HepG2 (cell line): ENCODE results near the gene PLEKHN1. TPM values are rescaled to one million over a fixed set of nuclear protein-coding genes. Genes with fewer than 3 reads are reported as not detected.

Source experiments
- ATM ChIP-seq: fragments of 450-650 bp; IDR thresholded peaks from 2 replicates; pipeline ENCODE4 v1.7.1; 2017; ENCODE audit warnings: mild to moderate bottlenecking, borderline replicate concordance
- EHMT2 ChIP-seq: fragments of 200-600 bp; sonication (generic); IDR thresholded peaks from 2 replicates; pipeline ENCODE4 v1.7.0; 2017; ENCODE audit warnings: antibody characterized with exemption, low read depth, low read length, borderline replicate concordance
- FOSL1 ChIP-seq: sonication (generic); formaldehyde crosslinking; IDR thresholded peaks from 2 replicates; pipeline ENCODE4 v1.9.0; 2021; ENCODE audit warnings: missing genetic modification reagents, borderline replicate concordance
- KAT2B ChIP-seq: fragments of 150-350 bp; IDR thresholded peaks from 2 replicates; pipeline ENCODE4 v1.6.1; 2014; ENCODE audit warnings: low read depth, low read length, borderline replicate concordance
- KAT7 ChIP-seq: IDR thresholded peaks from 2 replicates; pipeline ENCODE4 v1.6.1; 2018; ENCODE audit warnings: borderline replicate concordance, missing compliant biosample characterization
- MYC ChIP-seq: sonication (generic); formaldehyde crosslinking; IDR thresholded peaks from 2 replicates; pipeline ENCODE4 v1.9.0; 2021; ENCODE audit warnings: missing genetic modification reagents, borderline replicate concordance
- NR2F2 ChIP-seq: IDR thresholded peaks from 2 replicates; pipeline ENCODE4 v1.6.1; 2012; ENCODE audit warnings: low read depth, inconsistent platforms, borderline replicate concordance
- PBX3 ChIP-seq: sonication (generic); formaldehyde crosslinking; IDR thresholded peaks from 2 replicates; pipeline ENCODE4 v1.8.1; 2023; ENCODE audit warnings: missing genetic modification reagents, inconsistent platforms, borderline replicate concordance
- SIN3A ChIP-seq: IDR thresholded peaks from 2 replicates; pipeline ENCODE4 v1.6.1; 2011; ENCODE audit warnings: low read depth, mild to moderate bottlenecking, control low read depth, low read length, borderline replicate concordance
- SIX1 ChIP-seq: sonication (generic); formaldehyde crosslinking; IDR thresholded peaks from 2 replicates; pipeline ENCODE4 v1.4.0; 2020; ENCODE audit warnings: missing genetic modification reagents, borderline replicate concordance
- SMC3 ChIP-seq: IDR thresholded peaks from 2 replicates; pipeline ENCODE4 v1.6.1; 2011; ENCODE audit warnings: low read length, improper control_type of control experiment
- SRSF9 ChIP-seq: fragments of 200-400 bp; formaldehyde crosslinking; IDR thresholded peaks from 2 replicates; pipeline ENCODE4 v1.6.1; 2018; ENCODE audit warnings: borderline replicate concordance, mild to moderate bottlenecking, low read depth, low read length; ENCODE audit not compliant: insufficient read depth, poor library complexity, severe bottlenecking
- TRIM24 ChIP-seq: sonication (generic); formaldehyde crosslinking; IDR thresholded peaks from 2 replicates; pipeline ENCODE4 v1.8.0; 2022; ENCODE audit warnings: mild to moderate bottlenecking, missing genetic modification reagents
- U2AF2 ChIP-seq: fragments of 200-400 bp; formaldehyde crosslinking; IDR thresholded peaks from 2 replicates; pipeline ENCODE4 v1.6.1; 2017; ENCODE audit warnings: low read depth, mild to moderate bottlenecking, low read length
- ZBTB38 ChIP-seq: sonication (generic); formaldehyde crosslinking; IDR thresholded peaks from 2 replicates; pipeline ENCODE4 v1.5.1; 2020; ENCODE audit warnings: mild to moderate bottlenecking, missing genetic modification reagents
- ZFP36 ChIP-seq: fragments of 150-350 bp; IDR thresholded peaks from 2 replicates; pipeline ENCODE4 v1.6.1; 2018; ENCODE audit warnings: borderline replicate concordance, low read length, low read depth; ENCODE audit not compliant: partially characterized antibody
- ZNF121 ChIP-seq: sonication (generic); formaldehyde crosslinking; IDR thresholded peaks from 2 replicates; pipeline ENCODE4 v1.5.0; 2020; ENCODE audit warnings: mild to moderate bottlenecking, missing genetic modification reagents
- ZNF33A ChIP-seq: sonication (generic); formaldehyde crosslinking; IDR thresholded peaks from 2 replicates; pipeline ENCODE4 v1.5.1; 2020; ENCODE audit warnings: missing genetic modification reagents, mild to moderate bottlenecking, moderate library complexity, borderline replicate concordance
- ZNF557 ChIP-seq: sonication (generic); formaldehyde crosslinking; IDR thresholded peaks from 2 replicates; pipeline ENCODE4 v1.4.0; 2020; ENCODE audit warnings: missing genetic modification reagents
- ZNF773 ChIP-seq: sonication (generic); formaldehyde crosslinking; IDR thresholded peaks from 2 replicates; pipeline ENCODE4 v1.4.0; 2020; ENCODE audit warnings: missing genetic modification reagents, borderline replicate concordance
- polyA plus RNA-seq, 8 experiments: library from polyadenylated mRNA; depleted of rRNA in 3 of 8; stranded (reverse) in 7 of 8; unstranded in 1 of 8; fragments of >200 nt; fragmentation: Illumina TruSeq in 4 of 8; extraction: Trizol in 4 of 8; gene quantifications; 2 replicates each; pipeline versions ENCODE4 v1.2.1 to v1.2.3, GENCODE V29; 2011 to 2016; ENCODE audit warnings: low read depth in 4 of 8, missing spikeins in 1 of 8, mixed read lengths in 1 of 8; ENCODE audit not compliant: insufficient read depth in 1 of 8
- total RNA-seq, 5 experiments: library from RNA; depleted of rRNA; stranded (reverse); fragments of >200 nt; fragmentation: Illumina TruSeq; extraction: Trizol; gene quantifications; 2 replicates each; pipeline ENCODE4 v1.2.3, GENCODE V29; 2016; ENCODE audit warnings: low read depth in 1 of 5
- TF ChIP-seq, protein P1 (sequence below): sonication (generic); formaldehyde crosslinking; conservative IDR thresholded peaks from 2 replicates; pipeline ENCODE4 v1.4.0; 2020; ENCODE audit warnings: mild to moderate bottlenecking, missing genetic modification reagents, moderate library complexity
- TF ChIP-seq, protein P2 (sequence below): sonication (generic); formaldehyde crosslinking; IDR thresholded peaks from 2 replicates; pipeline ENCODE4 v1.8.0; 2022; ENCODE audit warnings: mild to moderate bottlenecking, missing genetic modification reagents; ENCODE audit not compliant: insufficient replicate concordance
- TF ChIP-seq, protein P3 (sequence below): IDR thresholded peaks from 2 replicates; pipeline ENCODE4 v1.6.1; 2016

PLEKHN1 gene
- total and polyA plus RNA-seq, 2 of the 13 experiments (the other 11 are each of a cell fraction or from before 2014, with no cell fraction given): 0.42 to 0.58 TPM

GRCh38 chr1:1000357-1001056 is 34.2 kb downstream of the PLEKHN1 start (continued):
- TF ChIP-seq ATM (no peak), FOSL1 (CRISPR knock-in tag) (peak; percentile 40; the same call in 1 of the 2 replicates), SRSF9 (no peak), ZNF773 (CRISPR knock-in tag) (no peak), ZNF121 (CRISPR knock-in tag) (peak; percentile 53; the same call in 1 of the 2 replicates), KAT7 (CRISPR knock-in tag) (peak; percentile 83; the same call in 1 of the 2 replicates), SIX1 (no peak), NR2F2 (no peak), ZBTB38 (CRISPR knock-in tag) (no peak), U2AF2 (no peak), ZNF557 (CRISPR knock-in tag) (peak; percentile 79; the same call in 1 of the 2 replicates), ZFP36 (no peak), SIN3A (no peak), KAT2B (no peak), TRIM24 (CRISPR knock-in tag) (no peak), PBX3 (CRISPR knock-in tag) (no peak; the same call in 1 of the 2 replicates), EHMT2 (no peak), MYC (CRISPR knock-in tag) (peak; percentile 99), SMC3 (no peak), ZNF33A (CRISPR knock-in tag) (no peak)
- TF ChIP-seq, protein P1, sequence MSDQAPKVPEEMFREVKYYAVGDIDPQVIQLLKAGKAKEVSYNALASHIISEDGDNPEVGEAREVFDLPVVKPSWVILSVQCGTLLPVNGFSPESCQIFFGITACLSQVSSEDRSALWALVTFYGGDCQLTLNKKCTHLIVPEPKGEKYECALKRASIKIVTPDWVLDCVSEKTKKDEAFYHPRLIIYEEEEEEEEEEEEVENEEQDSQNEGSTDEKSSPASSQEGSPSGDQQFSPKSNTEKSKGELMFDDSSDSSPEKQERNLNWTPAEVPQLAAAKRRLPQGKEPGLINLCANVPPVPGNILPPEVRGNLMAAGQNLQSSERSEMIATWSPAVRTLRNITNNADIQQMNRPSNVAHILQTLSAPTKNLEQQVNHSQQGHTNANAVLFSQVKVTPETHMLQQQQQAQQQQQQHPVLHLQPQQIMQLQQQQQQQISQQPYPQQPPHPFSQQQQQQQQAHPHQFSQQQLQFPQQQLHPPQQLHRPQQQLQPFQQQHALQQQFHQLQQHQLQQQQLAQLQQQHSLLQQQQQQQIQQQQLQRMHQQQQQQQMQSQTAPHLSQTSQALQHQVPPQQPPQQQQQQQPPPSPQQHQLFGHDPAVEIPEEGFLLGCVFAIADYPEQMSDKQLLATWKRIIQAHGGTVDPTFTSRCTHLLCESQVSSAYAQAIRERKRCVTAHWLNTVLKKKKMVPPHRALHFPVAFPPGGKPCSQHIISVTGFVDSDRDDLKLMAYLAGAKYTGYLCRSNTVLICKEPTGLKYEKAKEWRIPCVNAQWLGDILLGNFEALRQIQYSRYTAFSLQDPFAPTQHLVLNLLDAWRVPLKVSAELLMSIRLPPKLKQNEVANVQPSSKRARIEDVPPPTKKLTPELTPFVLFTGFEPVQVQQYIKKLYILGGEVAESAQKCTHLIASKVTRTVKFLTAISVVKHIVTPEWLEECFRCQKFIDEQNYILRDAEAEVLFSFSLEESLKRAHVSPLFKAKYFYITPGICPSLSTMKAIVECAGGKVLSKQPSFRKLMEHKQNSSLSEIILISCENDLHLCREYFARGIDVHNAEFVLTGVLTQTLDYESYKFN (CRISPR knock-in tag): peak; percentile 47
- TF ChIP-seq, protein P2, sequence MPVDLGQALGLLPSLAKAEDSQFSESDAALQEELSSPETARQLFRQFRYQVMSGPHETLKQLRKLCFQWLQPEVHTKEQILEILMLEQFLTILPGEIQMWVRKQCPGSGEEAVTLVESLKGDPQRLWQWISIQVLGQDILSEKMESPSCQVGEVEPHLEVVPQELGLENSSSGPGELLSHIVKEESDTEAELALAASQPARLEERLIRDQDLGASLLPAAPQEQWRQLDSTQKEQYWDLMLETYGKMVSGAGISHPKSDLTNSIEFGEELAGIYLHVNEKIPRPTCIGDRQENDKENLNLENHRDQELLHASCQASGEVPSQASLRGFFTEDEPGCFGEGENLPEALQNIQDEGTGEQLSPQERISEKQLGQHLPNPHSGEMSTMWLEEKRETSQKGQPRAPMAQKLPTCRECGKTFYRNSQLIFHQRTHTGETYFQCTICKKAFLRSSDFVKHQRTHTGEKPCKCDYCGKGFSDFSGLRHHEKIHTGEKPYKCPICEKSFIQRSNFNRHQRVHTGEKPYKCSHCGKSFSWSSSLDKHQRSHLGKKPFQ (CRISPR knock-in tag): peak; percentile 56
- TF ChIP-seq, protein P3, sequence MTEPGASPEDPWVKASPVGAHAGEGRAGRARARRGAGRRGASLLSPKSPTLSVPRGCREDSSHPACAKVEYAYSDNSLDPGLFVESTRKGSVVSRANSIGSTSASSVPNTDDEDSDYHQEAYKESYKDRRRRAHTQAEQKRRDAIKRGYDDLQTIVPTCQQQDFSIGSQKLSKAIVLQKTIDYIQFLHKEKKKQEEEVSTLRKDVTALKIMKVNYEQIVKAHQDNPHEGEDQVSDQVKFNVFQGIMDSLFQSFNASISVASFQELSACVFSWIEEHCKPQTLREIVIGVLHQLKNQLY (CRISPR knock-in tag): peak; percentile 40
